K562 (cell line): ENCODE results near the gene HLA-DOB. TPM values are rescaled to one million over a fixed set of nuclear protein-coding genes. Genes with fewer than 3 reads are reported as not detected.
A peak's percentile ranks its signal among the peaks of the same experiment; 100 is the strongest.

Source experiments
- MGA ChIP-seq: fragments of 450-650 bp; IDR thresholded peaks from 2 replicates; pipeline ENCODE4 v1.6.1; 2016; ENCODE audit warnings: mild to moderate bottlenecking, moderate library complexity
- PPARD ChIP-seq: fragments of 250-450 bp; sonication (Bioruptor Pico); IDR thresholded peaks from 2 replicates; pipeline ENCODE4 v1.8.0; 2022; ENCODE audit warnings: inconsistent platforms, mild to moderate bottlenecking, moderate library complexity
- RBFOX2 ChIP-seq: fragments of 200-400 bp; formaldehyde crosslinking; IDR thresholded peaks from 2 replicates; pipeline ENCODE4 v1.6.1; 2017; ENCODE audit warnings: low read depth, mild to moderate bottlenecking, low read length, moderate library complexity
- TCF3 ChIP-seq: sonication (generic); formaldehyde crosslinking; IDR thresholded peaks from 2 replicates; pipeline ENCODE4 v1.4.0; 2020; ENCODE audit warnings: mild to moderate bottlenecking, missing genetic modification reagents
- ZNF232 ChIP-seq: sonication (generic); formaldehyde crosslinking; IDR thresholded peaks from 2 replicates; pipeline ENCODE4 v1.8.0; 2022; ENCODE audit warnings: mild to moderate bottlenecking, missing genetic modification reagents
- ZNF436 ChIP-seq: fragments of 250-450, 450-650 bp; sonication (Bioruptor Pico); formaldehyde crosslinking; IDR thresholded peaks from 2 replicates; pipeline ENCODE4 v1.7.0; 2020; ENCODE audit warnings: mild to moderate bottlenecking
- ZNF76 ChIP-seq: fragments of 250-450 bp; sonication (Bioruptor Pico); IDR thresholded peaks from 2 replicates; pipeline ENCODE4 v1.4.0; 2020; ENCODE audit warnings: mild to moderate bottlenecking, moderate library complexity, borderline replicate concordance
- polyA plus RNA-seq, 8 experiments: library from polyadenylated mRNA; depleted of rRNA in 4 of 8; stranded (reverse) in 5 of 8; unstranded in 3 of 8; fragments of >200 nt; fragmentation: Nextera tagmentation in 2 of 8; fragmentation: Illumina TruSeq in 1 of 8; extraction: Ambion mirVana in 2 of 8; extraction: Trizol in 1 of 8; gene quantifications; 2 replicates each; pipeline versions ENCODE4 v1.2.1 to v1.2.3, GENCODE V29; 2011 to 2014; ENCODE audit warnings: inconsistent platforms in 1 of 8, missing spikeins in 1 of 8
- total RNA-seq, 7 experiments: library from RNA; depleted of rRNA in 6 of 7; stranded (reverse); fragments of >200 nt in 6 of 7; fragmentation: Illumina TruSeq in 2 of 7; extraction: Trizol in 2 of 7; gene quantifications; 2 replicates each; pipeline versions ENCODE4 v1.2.1 to v1.2.3, GENCODE V29; 2011 to 2021; ENCODE audit warnings: low replicate concordance in 1 of 7
- TF ChIP-seq, protein P1 (sequence below), 2 experiments: fragments of 250-450 bp in 1 of 2; fragments of 450-650 bp in 1 of 2; sonication (Bioruptor Pico) in 1 of 2; IDR thresholded peaks; 2 replicates each; pipeline versions ENCODE4 v1.6.1 to v1.8.0; 2016 to 2021; ENCODE audit warnings: mild to moderate bottlenecking in 2 of 2, moderate library complexity in 2 of 2, missing compliant biosample characterization in 1 of 2, missing genetic modification characterization in 1 of 2
- TF ChIP-seq, protein P2 (sequence below): fragments of 250-450 bp; sonication (Bioruptor Pico); IDR thresholded peaks from 2 replicates; pipeline ENCODE4 v1.5.0; 2020; ENCODE audit warnings: mild to moderate bottlenecking, borderline replicate concordance

Gene HLA-DOB
- total and polyA plus RNA-seq, 9 of the 15 experiments (the other 6 are each of a cell fraction or from before 2014, with no cell fraction given) = 1.2 to 4.0 (median 2.5) TPM

- peak; percentile 94 for TF ChIP-seq TCF3
- TF ChIP-seq, protein P1, sequence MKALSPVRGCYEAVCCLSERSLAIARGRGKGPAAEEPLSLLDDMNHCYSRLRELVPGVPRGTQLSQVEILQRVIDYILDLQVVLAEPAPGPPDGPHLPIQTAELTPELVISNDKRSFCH (CRISPR knock-in tag; IDR thresholded peaks at IDR 0.05) = no peak
- TF ChIP-seq, protein P1 (tag; IDR thresholded peaks at IDR 0.05) = peak; percentile 66; the same call in 1 of the 2 replicates
- TF ChIP-seq PPARD = no peak
- TF ChIP-seq ZNF76 (CRISPR knock-in tag) = no peak
- no peak for TF ChIP-seq ZNF436 (CRISPR knock-in tag)
- TF ChIP-seq, protein P2, sequence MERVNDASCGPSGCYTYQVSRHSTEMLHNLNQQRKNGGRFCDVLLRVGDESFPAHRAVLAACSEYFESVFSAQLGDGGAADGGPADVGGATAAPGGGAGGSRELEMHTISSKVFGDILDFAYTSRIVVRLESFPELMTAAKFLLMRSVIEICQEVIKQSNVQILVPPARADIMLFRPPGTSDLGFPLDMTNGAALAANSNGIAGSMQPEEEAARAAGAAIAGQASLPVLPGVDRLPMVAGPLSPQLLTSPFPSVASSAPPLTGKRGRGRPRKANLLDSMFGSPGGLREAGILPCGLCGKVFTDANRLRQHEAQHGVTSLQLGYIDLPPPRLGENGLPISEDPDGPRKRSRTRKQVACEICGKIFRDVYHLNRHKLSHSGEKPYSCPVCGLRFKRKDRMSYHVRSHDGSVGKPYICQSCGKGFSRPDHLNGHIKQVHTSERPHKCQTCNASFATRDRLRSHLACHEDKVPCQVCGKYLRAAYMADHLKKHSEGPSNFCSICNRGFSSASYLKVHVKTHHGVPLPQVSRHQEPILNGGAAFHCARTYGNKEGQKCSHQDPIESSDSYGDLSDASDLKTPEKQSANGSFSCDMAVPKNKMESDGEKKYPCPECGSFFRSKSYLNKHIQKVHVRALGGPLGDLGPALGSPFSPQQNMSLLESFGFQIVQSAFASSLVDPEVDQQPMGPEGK (CRISPR knock-in tag) = no peak
- no peak for TF ChIP-seq MGA
- no peak for TF ChIP-seq ZNF232 (CRISPR knock-in tag)
- TF ChIP-seq RBFOX2 = no peak
These were observed 40.5 kb upstream of the HLA-DOB start (continued) for GRCh38 chr6:32857156-32857891.
